Stimulated activated CD4-positive, alpha-beta T cell treated with anti-CD3 and anti-CD28 coated beads, Interleukin-1b, Interleukin-23, amount 100 ng/mL, for 24 hours (primary cell): ENCODE results near the gene CTBP1.

ENCODE experiments used
- DNase-seq, 4 experiments: peaks; one replicate each; pipeline ENCODE4 v3.0.0-alpha.2; 2020; ENCODE audit warnings: low read depth in 4 of 4, low spot score in 1 of 4

Gene CTBP1

GRCh38 chr4:1199556-1200331 lies 49.2 kb downstream of the CTBP1 start:
- DNase-seq, result no peak

- no peak for DNase-seq
Measured at GRCh38 chr4:1198098-1198844, 50.7 kb downstream of the CTBP1 start.

DNA sequence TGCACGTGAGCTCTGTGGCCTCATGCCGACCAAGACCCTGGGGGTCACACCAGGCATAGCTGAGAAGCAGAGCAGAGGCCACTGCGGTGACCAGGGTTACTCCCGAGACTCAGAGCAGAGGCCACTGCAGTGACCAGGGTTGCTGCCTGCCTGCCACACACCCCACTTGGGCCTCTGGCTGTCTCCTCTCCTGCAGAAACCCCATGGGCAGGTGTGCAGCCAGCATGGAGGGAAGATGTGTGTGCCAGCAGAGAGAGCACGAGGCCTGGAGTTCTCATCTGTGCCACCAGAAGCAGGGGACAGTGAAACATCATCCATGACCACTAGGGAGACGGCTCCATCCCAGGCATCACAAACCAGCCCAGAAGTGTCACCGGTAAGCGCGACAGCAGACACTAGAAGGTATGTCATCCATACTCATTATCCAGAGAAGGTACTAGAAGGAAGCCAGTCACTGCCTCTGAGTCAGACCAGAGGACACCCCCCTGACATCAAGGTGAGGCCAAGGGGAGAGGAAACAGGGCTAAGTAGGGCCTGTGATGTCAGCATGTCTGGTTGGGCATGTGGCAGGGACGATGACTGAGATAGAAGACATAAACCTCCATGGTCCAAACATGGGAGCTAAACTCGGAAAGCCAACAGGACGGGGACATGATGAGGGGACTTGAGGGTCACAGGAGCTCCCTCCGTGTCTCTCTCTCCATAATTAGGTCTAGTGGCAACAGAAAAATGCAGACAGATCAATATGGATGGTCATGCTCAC lies 52.3 kb downstream of the CTBP1 start:
- no peak for DNase-seq

DNA sequence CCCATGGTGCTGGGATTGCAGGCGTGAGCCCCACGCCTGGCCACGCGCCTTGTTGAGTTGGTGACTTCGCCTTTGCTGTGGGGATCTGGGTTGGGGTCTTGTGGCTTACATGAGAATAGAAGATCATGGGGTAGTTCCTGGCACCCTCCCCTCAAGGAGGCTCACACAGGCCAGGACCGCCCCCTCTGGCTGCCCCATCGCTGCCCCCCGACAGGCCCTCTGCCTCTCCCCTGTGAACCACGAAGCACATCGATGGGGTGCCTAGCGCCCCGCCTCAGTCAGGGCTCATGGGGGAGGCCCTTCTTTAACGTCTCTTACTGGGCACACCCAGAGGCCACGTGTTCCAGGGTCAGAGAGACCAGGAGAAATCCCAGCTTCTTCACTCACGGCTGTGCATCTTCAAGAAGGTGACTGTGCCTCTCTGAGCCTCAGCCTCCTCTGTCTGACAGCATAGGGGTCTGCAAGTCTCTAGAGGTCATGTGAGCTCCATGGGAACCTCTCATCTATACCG lies 53.0 kb downstream of the CTBP1 start:
- DNase-seq, result no peak

GRCh38 chr4:1195109-1195671 lies 53.7 kb downstream of the CTBP1 start:
- DNase-seq, result no peak

GRCh38 chr4:1194010-1194900 lies 54.7 kb downstream of the CTBP1 start:
- no peak for DNase-seq

- no peak for DNase-seq
Measured at GRCh38 chr4:1193206-1194009, 55.5 kb downstream of the CTBP1 start.

DNA sequence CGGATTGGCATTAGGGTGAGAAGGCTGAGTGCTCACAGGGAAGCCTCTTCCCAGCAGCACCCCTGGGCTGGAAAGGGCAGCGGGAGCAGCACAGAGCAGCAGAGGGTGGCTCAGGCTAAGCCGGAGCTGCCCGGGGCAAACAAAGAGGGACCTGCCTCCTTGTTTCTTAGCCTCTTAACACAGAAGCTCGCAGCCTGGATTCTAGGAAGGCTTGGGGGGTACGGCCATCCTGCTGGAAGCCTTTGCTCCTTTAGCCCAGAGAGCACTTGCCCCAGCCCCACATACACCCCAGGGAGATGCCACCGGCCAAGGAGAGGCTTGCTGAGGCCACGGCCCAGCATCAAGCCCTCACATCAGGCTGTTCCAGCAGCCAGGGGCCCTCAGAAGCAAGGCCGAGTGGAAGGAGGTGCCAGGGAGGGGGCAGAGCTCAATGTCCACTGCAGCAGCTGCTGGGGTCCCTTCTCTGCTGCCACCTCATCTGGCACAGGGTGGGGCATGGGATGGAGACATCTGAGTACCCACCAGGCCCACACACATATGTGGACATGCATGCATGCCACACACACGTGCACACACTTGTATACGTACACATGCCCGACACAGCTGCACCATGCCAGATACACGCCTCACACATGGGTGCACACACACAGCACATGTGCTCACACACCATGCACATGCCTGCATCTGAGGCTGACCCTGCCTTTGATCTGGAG lies 56.3 kb downstream of the CTBP1 start:
- no peak for DNase-seq

DNA sequence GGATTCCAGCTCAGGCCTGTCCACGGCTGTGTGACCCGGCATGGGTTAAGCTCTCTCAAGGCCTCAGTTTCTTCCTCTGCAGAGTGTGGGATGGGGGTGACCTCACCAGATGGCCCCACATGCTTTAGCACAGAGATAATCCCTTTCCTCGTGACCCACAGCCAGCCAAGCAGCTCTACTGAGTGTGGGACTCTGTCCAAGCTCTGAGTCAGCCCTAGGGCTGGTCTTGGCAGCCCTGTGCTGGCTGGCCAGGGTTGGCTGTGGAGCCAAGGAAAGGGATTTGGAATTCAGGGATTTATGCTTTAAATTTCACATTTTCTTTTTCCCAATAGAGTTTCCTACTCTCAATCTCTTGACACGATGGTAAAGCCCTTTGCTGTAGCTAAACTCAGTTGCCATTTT lies 56.8 kb downstream of the CTBP1 start:
- no peak for DNase-seq

GRCh38 chr4:1191621-1192020 lies 57.3 kb downstream of the CTBP1 start:
- no peak for DNase-seq

DNA sequence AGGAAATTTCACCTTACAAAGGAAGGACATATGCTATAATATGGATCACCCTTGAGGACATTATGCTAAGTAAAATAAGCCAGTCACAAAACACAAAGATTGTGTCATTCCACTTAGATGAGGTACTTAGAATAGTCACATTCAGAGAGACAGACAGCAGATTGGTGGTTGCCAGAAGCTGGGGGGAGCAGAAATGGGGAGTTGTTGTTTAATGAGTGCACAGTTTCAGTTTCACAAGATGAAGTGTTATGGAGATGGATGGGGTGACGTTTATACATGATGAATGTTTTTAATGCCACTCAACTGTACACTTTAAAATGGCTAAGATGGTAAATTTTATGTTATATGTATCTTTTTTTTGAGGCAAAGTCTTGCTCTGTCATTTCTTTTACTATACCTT lies 61.7 kb downstream of the CTBP1 start:
- no peak for DNase-seq

DNA sequence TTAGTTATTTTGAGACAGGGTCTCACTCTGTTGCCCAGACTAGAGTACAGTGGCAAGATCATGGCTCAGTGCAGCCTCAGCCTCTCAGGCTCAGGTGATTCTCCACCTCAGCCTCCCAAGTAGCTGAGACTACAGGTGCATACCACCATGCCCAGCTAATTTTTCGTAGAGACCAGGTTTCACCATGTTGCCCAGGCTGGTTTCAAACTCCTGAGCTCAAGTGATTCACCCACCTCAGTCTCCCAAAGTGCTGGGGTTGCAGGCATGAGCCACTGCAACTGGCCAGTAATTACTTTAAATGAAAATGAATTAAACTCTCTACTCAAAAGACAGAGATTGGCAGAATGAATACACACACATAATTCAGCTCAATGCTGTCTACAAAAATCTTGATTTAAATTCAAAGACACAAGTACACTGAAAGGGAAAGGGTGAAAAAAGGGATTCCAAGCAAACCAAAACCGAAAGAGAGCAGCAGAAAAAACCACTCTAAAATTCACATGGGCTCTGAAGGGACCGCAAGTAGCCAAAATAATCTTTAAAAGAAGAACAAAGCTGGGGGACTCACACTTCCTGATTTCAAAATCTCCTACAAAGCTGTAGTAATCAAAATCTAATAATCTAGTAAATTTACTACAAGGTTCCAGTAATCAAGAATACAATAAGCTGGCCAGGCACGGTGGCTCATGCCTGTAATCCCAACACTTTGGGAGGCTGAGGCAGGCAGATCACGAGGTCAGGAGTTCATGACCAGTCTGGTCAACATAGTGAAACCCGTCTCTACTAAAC lies 64.8 kb downstream of the CTBP1 start:
- no peak for DNase-seq

DNA sequence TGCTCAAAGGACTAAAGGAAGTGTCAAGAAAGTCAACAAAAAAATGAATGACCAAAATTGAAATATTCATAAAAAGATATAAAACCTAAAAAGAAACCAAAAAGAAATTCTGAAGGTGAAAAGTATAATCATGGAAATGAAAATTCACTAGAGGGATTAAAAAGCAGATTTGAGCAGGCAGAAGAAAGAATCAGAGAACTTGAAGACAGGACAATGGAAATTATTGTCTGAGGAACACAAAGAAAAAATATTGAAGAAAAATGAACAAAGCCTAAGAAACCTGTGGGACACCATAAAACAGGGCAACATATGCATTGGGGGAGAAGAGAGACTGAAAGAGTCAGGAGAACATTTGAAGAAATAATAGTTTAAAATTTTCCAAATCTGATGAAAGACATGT lies 66.6 kb downstream of the CTBP1 start:
- no peak for DNase-seq

DNA sequence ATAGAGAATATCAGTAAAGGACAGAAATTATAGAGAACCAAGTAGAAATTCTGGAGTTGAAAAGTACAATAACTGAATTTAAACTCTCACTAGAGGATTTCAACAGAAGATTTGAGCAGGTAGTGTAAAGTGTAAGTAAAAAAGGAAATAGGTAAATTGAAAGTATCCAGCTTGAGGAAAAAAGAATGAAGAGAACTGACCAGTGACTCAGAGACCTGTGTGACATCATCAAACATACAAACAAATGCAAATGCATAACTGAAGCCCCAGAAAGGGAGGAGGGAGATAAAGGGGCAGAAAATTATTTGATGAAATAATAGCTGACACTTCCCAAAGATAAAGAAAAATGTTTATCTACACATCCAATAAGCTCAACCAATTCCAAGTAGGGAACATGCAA lies 68.3 kb downstream of the CTBP1 start:
- DNase-seq, result no peak

GRCh38 chr4:1179976-1180375 lies 69.0 kb downstream of the CTBP1 start:
- DNase-seq, result no peak

DNA sequence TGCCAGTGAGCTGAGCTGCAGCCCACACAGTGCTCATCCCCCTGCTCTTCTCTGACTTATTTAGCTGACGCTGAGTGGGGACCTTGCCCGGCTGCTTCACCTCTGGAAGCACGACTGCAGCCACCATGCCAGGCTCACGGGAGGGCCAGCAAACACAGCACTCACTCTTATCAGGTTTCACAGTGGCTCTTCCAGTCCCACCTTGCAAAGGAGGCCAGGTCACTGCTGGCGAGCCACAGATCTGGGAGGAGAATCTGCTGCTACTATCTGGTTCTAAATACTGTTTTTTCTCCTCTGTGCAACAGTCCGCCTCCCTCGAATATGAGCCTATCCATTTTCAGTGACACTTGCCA lies 69.9 kb downstream of the CTBP1 start:
- no peak for DNase-seq

DNA sequence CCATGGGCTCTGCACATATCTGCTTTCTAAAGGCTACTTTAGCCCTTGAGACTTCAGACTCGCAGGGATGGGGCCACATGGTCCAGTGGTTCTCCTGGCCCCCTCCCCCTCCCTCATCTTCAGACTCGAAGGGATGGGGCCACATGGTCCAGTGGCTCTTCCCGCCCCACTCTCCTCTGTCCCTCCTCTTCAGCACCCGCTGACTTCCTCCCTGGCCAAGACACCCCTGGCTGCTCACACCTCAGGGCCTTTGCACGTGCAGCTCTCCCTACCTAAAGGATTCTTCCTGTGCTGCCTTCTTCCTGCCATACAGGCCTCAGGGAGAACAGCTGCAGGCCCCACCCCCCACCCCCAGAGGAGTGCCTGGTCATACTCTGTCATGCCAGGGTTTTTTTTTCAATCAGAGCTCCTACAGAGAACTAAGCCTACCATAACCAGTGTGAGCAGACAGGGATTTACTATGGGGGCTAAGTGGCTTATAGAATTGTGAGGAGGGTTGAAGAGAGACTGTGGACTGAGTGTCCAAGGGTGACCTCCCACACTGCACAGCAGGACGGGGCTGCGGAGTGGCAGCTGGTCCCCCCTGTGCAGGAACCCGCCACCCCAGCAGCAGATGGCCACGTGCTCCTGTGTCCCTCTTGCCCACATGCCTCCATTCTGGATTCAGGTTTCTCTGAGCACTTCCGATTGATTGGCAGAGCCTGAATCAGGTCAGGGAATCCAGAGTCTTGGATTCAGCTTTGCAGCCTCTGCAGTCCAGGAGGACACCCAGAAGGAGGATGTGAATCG lies 70.4 kb downstream of the CTBP1 start:
- DNase-seq, result no peak
